Ishikawa (cell line): Measurements from ENCODE around the gene FIBCD1.

ENCODE experiments used
- CEBPB ChIP-seq: IDR thresholded peaks from 2 replicates; pipeline ENCODE4 v1.6.1; 2012
- CREB1 ChIP-seq: IDR thresholded peaks from 2 replicates; pipeline ENCODE4 v1.6.1; 2012; ENCODE audit warnings: low read depth
- EGR1 ChIP-seq: IDR thresholded peaks from 2 replicates; pipeline ENCODE4 v1.6.1; 2012
- EP300 ChIP-seq: IDR thresholded peaks from 2 replicates; pipeline ENCODE4 v1.6.1; 2012; ENCODE audit warnings: borderline replicate concordance
- NFIC ChIP-seq: IDR thresholded peaks from 2 replicates; pipeline ENCODE4 v1.6.1; 2012
- TCF12 ChIP-seq: IDR thresholded peaks from 2 replicates; pipeline ENCODE4 v1.6.1; 2012; ENCODE audit warnings: low read depth
- ZBTB7A ChIP-seq: IDR thresholded peaks from 2 replicates; pipeline ENCODE4 v1.6.1; 2012; ENCODE audit warnings: low read depth
- TF ChIP-seq, protein P1 (sequence below): IDR thresholded peaks from 2 replicates; pipeline ENCODE4 v1.6.1; 2012; ENCODE audit warnings: low read depth, mild to moderate bottlenecking
- TF ChIP-seq, protein P2 (sequence below): IDR thresholded peaks from 2 replicates; pipeline ENCODE4 v1.6.1; 2012

DNA sequence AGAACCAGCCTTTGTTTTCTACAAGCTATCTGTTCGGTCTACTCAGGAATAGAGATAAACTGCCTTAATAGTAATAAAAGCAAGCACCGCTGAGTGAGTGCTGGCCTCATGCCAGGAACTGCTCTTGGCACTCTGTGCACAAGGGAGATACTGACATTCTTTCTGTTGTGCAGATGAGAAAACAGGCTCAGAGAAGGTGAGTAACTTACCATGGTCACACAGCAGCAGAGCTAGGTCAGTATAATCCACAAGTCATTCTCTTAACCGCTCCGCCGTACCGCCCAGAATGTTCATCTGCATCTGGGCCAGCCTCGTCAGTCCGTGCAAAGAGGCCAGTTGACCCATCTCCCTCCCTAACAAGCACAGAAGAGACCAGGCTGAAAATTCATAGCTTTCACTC, 69.8 kb downstream of the FIBCD1 start:
- TF ChIP-seq, protein P1, sequence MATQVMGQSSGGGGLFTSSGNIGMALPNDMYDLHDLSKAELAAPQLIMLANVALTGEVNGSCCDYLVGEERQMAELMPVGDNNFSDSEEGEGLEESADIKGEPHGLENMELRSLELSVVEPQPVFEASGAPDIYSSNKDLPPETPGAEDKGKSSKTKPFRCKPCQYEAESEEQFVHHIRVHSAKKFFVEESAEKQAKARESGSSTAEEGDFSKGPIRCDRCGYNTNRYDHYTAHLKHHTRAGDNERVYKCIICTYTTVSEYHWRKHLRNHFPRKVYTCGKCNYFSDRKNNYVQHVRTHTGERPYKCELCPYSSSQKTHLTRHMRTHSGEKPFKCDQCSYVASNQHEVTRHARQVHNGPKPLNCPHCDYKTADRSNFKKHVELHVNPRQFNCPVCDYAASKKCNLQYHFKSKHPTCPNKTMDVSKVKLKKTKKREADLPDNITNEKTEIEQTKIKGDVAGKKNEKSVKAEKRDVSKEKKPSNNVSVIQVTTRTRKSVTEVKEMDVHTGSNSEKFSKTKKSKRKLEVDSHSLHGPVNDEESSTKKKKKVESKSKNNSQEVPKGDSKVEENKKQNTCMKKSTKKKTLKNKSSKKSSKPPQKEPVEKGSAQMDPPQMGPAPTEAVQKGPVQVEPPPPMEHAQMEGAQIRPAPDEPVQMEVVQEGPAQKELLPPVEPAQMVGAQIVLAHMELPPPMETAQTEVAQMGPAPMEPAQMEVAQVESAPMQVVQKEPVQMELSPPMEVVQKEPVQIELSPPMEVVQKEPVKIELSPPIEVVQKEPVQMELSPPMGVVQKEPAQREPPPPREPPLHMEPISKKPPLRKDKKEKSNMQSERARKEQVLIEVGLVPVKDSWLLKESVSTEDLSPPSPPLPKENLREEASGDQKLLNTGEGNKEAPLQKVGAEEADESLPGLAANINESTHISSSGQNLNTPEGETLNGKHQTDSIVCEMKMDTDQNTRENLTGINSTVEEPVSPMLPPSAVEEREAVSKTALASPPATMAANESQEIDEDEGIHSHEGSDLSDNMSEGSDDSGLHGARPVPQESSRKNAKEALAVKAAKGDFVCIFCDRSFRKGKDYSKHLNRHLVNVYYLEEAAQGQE: no peak
- TF ChIP-seq EGR1 (no peak), ZBTB7A (no peak), NFIC (peak; percentile 59), TCF12 (no peak), CREB1 (no peak), CEBPB (no peak), EP300 (no peak)
- TF ChIP-seq, protein P2, sequence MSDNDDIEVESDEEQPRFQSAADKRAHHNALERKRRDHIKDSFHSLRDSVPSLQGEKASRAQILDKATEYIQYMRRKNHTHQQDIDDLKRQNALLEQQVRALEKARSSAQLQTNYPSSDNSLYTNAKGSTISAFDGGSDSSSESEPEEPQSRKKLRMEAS: no peak
